ENCODE data around the gene TTYH3. TPM values are rescaled to one million over a fixed set of nuclear protein-coding genes. Genes with fewer than 3 reads are reported as not detected.

The TTYH3 gene
- total and polyA plus RNA-seq, 9 of the 15 experiments (the other 6 are each of a cell fraction or from before 2014, with no cell fraction given): 0.01 to 5.5 (median 1.1) TPM

GRCh38 chr7:2631946-2632732 is at the start of gene TTYH3 (continued):
- TF ChIP-seq ZMIZ1 (IDR thresholded peaks at IDR 0.05; ENCODE audit: low read depth in 2 of 2, low read length in 2 of 2): no peak
- no peak for TF ChIP-seq NFXL1 (CRISPR knock-in tag; IDR thresholded peaks at IDR 0.05)
- TF ChIP-seq EHMT2 (IDR thresholded peaks at IDR 0.05): no peak
- peak; percentile 84; the same call in 1 of the 2 replicates for TF ChIP-seq ZBTB7A (IDR thresholded peaks at IDR 0.05; ENCODE audit: borderline replicate concordance, control insufficient read depth, low read depth, low read length)
- TF ChIP-seq ZNF511 (CRISPR knock-in tag; IDR thresholded peaks at IDR 0.05): no peak
- no peak for TF ChIP-seq SNIP1 (IDR thresholded peaks at IDR 0.05; ENCODE audit: low read depth)
- no peak for TF ChIP-seq RFX7 (CRISPR knock-in tag; IDR thresholded peaks at IDR 0.05)
- no peak for TF ChIP-seq THAP12 (CRISPR knock-in tag; IDR thresholded peaks at IDR 0.05)
- TF ChIP-seq ZKSCAN1 (IDR thresholded peaks at IDR 0.05; ENCODE audit: low read depth, low read length): no peak
- TF ChIP-seq ZNF551 (CRISPR knock-in tag; IDR thresholded peaks at IDR 0.05): no peak
- no peak for TF ChIP-seq ZNF197 (CRISPR knock-in tag; IDR thresholded peaks at IDR 0.05; ENCODE audit: low read depth)
- TF ChIP-seq SMAD1 (IDR thresholded peaks at IDR 0.05; ENCODE audit: low read depth, low read length, partially characterized antibody): no peak
- no peak for TF ChIP-seq PBX2 (CRISPR knock-in tag; IDR thresholded peaks at IDR 0.05; ENCODE audit: low read depth)
- TF ChIP-seq PBX2 (tag; conservative IDR thresholded peaks at IDR 0.05; ENCODE audit: low read depth): no peak
- TF ChIP-seq MIER1 (IDR thresholded peaks at IDR 0.05; ENCODE audit: low read depth): no peak
- no peak for TF ChIP-seq ZFP30 (CRISPR knock-in tag; IDR thresholded peaks at IDR 0.05; ENCODE audit: borderline replicate concordance)
